GM12878 (cell line): Measurements from ENCODE around the gene TM7SF3. TPM values are rescaled to one million over a fixed set of nuclear protein-coding genes. Genes with fewer than 3 reads are reported as not detected.

ENCODE experiments used
- ASH2L ChIP-seq: fragments of 300-600, 200-600 bp; sonication (generic); IDR thresholded peaks from 2 replicates; pipeline ENCODE4 v1.6.1; 2017; ENCODE audit warnings: low read depth, mild to moderate bottlenecking, borderline replicate concordance
- ATF7 ChIP-seq: fragments of 450-650 bp; IDR thresholded peaks from 2 replicates; pipeline ENCODE4 v1.6.1; 2016; ENCODE audit warnings: low read depth, mild to moderate bottlenecking
- BCL3 ChIP-seq: IDR thresholded peaks from 2 replicates; pipeline ENCODE4 v1.6.1; 2011; ENCODE audit warnings: borderline replicate concordance, low read depth, mild to moderate bottlenecking, moderate library complexity, low read length; ENCODE audit not compliant: insufficient read depth, poor library complexity, severe bottlenecking
- CHD4 ChIP-seq: fragments of 200-600 bp; sonication (generic); IDR thresholded peaks from 2 replicates; pipeline ENCODE4 v1.6.1; 2016; ENCODE audit warnings: mild to moderate bottlenecking
- CUX1 ChIP-seq: IDR thresholded peaks from 2 replicates; pipeline ENCODE4 v1.6.1; 2012; ENCODE audit warnings: improper control_type of control experiment, low read depth, low read length; ENCODE audit not compliant: insufficient replicate concordance
- HDGF ChIP-seq: fragments of 450-650 bp; IDR thresholded peaks from 2 replicates; pipeline ENCODE4 v1.6.1; 2016; ENCODE audit warnings: antibody characterized with exemption
- polyA plus RNA-seq, 11 experiments: library from polyadenylated mRNA; depleted of rRNA in 4 of 11; unstranded in 6 of 11; stranded (reverse) in 5 of 11; fragments of >200 nt; fragmentation: Nextera tagmentation in 4 of 11; fragmentation: Illumina TruSeq in 1 of 11; extraction: Ambion mirVana in 4 of 11; extraction: Trizol in 1 of 11; gene quantifications; 1 replicate in 1 of 11; 2 replicates in 10 of 11; pipeline versions ENCODE4 v1.2.1 to v1.2.3, GENCODE V29; 2011 to 2016; ENCODE audit warnings: inconsistent platforms in 2 of 11, missing spikeins in 2 of 11, low read depth in 1 of 11
- total RNA-seq, 4 experiments: library from RNA; depleted of rRNA in 3 of 4; stranded (reverse); fragments of >200 nt in 3 of 4; fragmentation: Illumina TruSeq in 1 of 4; extraction: Trizol in 1 of 4; gene quantifications; 2 replicates each; pipeline versions ENCODE4 v1.2.1 to v1.2.3, GENCODE V29; 2013 to 2021

Gene TM7SF3
- total and polyA plus RNA-seq, 10 of the 15 experiments (the other 5 are each of a cell fraction or from before 2014, with no cell fraction given): 31.4 to 341 (median 74.8) TPM

- no peak for TF ChIP-seq ATF7
- TF ChIP-seq BCL3: no peak
- no peak for TF ChIP-seq CUX1
- TF ChIP-seq CHD4: no peak
- no peak for TF ChIP-seq HDGF
- TF ChIP-seq ASH2L: no peak
Measured at GRCh38 chr12:27052176-27052575, 38.0 kb upstream of the TM7SF3 start (continued).
